HepG2 (cell line): ENCODE results near the gene ATRAID. TPM values are rescaled to one million over a fixed set of nuclear protein-coding genes. Genes with fewer than 3 reads are reported as not detected.

Experiments used
- AGO2 ChIP-seq: fragments of 200-400 bp; formaldehyde crosslinking; optimal IDR thresholded peaks from 2 replicates; pipeline ENCODE3; 2017; ENCODE audit warnings: mild to moderate bottlenecking, low read depth, low read length, moderate library complexity
- ERF ChIP-seq: IDR thresholded peaks from 2 replicates; pipeline ENCODE4 v1.6.1; 2018; ENCODE audit warnings: missing biosample characterization, missing genetic modification reagents
- FOXA3 ChIP-seq: IDR thresholded peaks from 2 replicates; pipeline ENCODE4 v1.6.1; 2016; ENCODE audit warnings: missing genetic modification reagents, missing compliant biosample characterization
- HES4 ChIP-seq: sonication (generic); formaldehyde crosslinking; IDR thresholded peaks from 2 replicates; pipeline ENCODE4 v1.9.0; 2021; ENCODE audit warnings: mild to moderate bottlenecking, missing genetic modification reagents, borderline replicate concordance
- HMGXB4 ChIP-seq, 2 experiments: sonication (generic) in 1 of 2; formaldehyde crosslinking in 1 of 2; IDR thresholded peaks; 2 replicates each; pipeline versions ENCODE4 v1.4.0 to v1.6.1; 2018 to 2020; ENCODE audit warnings: missing genetic modification reagents in 2 of 2, borderline replicate concordance in 1 of 2, low read depth in 1 of 2, mild to moderate bottlenecking in 1 of 2, missing biosample characterization in 1 of 2
- MAFK ChIP-seq, 2 experiments: IDR thresholded peaks in 1 of 2; conservative IDR thresholded peaks in 1 of 2; 2 replicates each; pipeline ENCODE4 v1.6.1; 2011; ENCODE audit warnings: improper control_type of control experiment in 2 of 2, low read length in 2 of 2
- MTA1 ChIP-seq: sonication (generic); formaldehyde crosslinking; IDR thresholded peaks from 2 replicates; pipeline ENCODE4 v1.4.0; 2020; ENCODE audit warnings: missing genetic modification reagents, mild to moderate bottlenecking, borderline replicate concordance
- NCOR1 ChIP-seq: fragments of 200-600 bp; sonication (generic); IDR thresholded peaks from 2 replicates; pipeline ENCODE4 v1.7.0; 2017; ENCODE audit warnings: antibody characterized with exemption, low read length, borderline replicate concordance
- NFRKB ChIP-seq: fragments of 450-650 bp; IDR thresholded peaks from 2 replicates; pipeline ENCODE4 v1.6.1; 2017
- NRL ChIP-seq: sonication (generic); formaldehyde crosslinking; IDR thresholded peaks from 2 replicates; pipeline ENCODE4 v1.5.0; 2020; ENCODE audit warnings: missing genetic modification reagents, mild to moderate bottlenecking, moderate library complexity, borderline replicate concordance
- POLR2AphosphoS5 ChIP-seq: IDR thresholded peaks from 2 replicates; pipeline ENCODE4 v1.6.1; 2012; ENCODE audit warnings: low read depth, low read length
- SAFB2 ChIP-seq: sonication (generic); formaldehyde crosslinking; IDR thresholded peaks from 2 replicates; pipeline ENCODE4 v1.5.1; 2020; ENCODE audit warnings: missing genetic modification reagents, low read depth, mild to moderate bottlenecking, borderline replicate concordance
- SP140L ChIP-seq: sonication (generic); formaldehyde crosslinking; IDR thresholded peaks from 2 replicates; pipeline ENCODE4 v1.4.0; 2020; ENCODE audit warnings: missing genetic modification reagents, borderline replicate concordance
- SRSF9 ChIP-seq: fragments of 200-400 bp; formaldehyde crosslinking; IDR thresholded peaks from 2 replicates; pipeline ENCODE4 v1.6.1; 2018; ENCODE audit warnings: borderline replicate concordance, mild to moderate bottlenecking, low read depth, low read length; ENCODE audit not compliant: insufficient read depth, poor library complexity, severe bottlenecking
- ZBTB1 ChIP-seq: sonication (generic); formaldehyde crosslinking; IDR thresholded peaks from 2 replicates; pipeline ENCODE4 v1.4.0; 2020; ENCODE audit warnings: missing genetic modification reagents, borderline replicate concordance
- ZNF207 ChIP-seq: fragments of 450-650 bp; IDR thresholded peaks from 2 replicates; pipeline ENCODE4 v1.6.1; 2016; ENCODE audit warnings: antibody characterized with exemption, borderline replicate concordance
- ZNF333 ChIP-seq: sonication (generic); formaldehyde crosslinking; IDR thresholded peaks from 2 replicates; pipeline ENCODE4 v1.4.0; 2020; ENCODE audit warnings: mild to moderate bottlenecking, missing genetic modification reagents, borderline replicate concordance
- ZNF407 ChIP-seq: sonication (generic); formaldehyde crosslinking; IDR thresholded peaks from one replicate; pipeline ENCODE4 v1.5.1; 2020; ENCODE audit warnings: mild to moderate bottlenecking, missing genetic modification reagents; ENCODE audit errors: not compliant biosample characterization
- ZNF619 ChIP-seq: sonication (generic); formaldehyde crosslinking; IDR thresholded peaks from 2 replicates; pipeline ENCODE4 v1.4.0; 2020; ENCODE audit warnings: mild to moderate bottlenecking, missing genetic modification reagents
- ZNF709 ChIP-seq: sonication (generic); formaldehyde crosslinking; IDR thresholded peaks from 2 replicates; pipeline ENCODE4 v1.5.0; 2020; ENCODE audit warnings: mild to moderate bottlenecking, missing genetic modification reagents
- polyA plus RNA-seq, 8 experiments: library from polyadenylated mRNA; depleted of rRNA in 3 of 8; stranded (reverse) in 7 of 8; unstranded in 1 of 8; fragments of >200 nt; fragmentation: Illumina TruSeq in 4 of 8; extraction: Trizol in 4 of 8; gene quantifications; 2 replicates each; pipeline versions ENCODE4 v1.2.1 to v1.2.3, GENCODE V29; 2011 to 2016; ENCODE audit warnings: low read depth in 4 of 8, missing spikeins in 1 of 8, mixed read lengths in 1 of 8; ENCODE audit not compliant: insufficient read depth in 1 of 8
- total RNA-seq, 5 experiments: library from RNA; depleted of rRNA; stranded (reverse); fragments of >200 nt; fragmentation: Illumina TruSeq; extraction: Trizol; gene quantifications; 2 replicates each; pipeline ENCODE4 v1.2.3, GENCODE V29; 2016; ENCODE audit warnings: low read depth in 1 of 5

ATRAID gene
- total and polyA plus RNA-seq, 2 of the 13 experiments (the other 11 are each of a cell fraction or from before 2014, with no cell fraction given), result 207 to 382 TPM

DNA sequence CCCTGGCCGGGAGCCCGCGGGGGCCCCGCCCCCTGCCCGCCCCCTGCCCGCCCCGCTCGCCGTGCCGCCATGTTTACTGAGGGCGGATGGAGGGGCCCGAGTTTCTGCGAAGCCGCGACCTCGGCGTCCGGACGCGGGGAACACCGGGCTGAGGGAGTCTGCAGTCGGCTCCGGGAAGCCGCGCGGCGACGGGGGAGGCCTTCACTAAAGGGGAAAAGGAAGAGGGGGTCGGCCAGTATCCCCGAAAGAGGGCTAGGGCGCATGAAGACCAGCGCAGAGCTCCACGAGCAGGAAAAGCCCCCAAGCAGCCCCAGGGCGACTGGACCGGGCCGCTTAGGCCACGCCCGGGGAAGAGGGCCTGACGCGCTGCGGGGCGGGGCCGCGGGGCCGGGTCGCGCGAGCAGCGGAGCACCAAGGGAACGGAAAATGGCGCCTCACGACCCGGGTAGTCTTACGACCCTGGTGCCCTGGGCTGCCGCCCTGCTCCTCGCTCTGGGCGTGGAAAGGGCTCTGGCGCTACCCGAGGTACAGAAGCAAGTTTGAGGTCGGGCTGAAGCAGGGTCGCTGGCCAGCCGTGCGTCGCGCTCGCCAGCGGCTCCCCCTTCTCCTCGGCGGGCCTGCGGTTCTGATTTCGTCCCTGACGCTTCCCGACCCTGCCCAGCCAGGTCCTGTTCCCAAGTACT lies at the start of gene ATRAID, which contains the start of gene SLC5A6 (continued):
- peak; percentile 69; the same call in 1 of the 2 replicates for TF ChIP-seq MTA1 (CRISPR knock-in tag)
- peak; percentile 96 for TF ChIP-seq HES4
- peak; percentile 27 for TF ChIP-seq SAFB2 (CRISPR knock-in tag)
- 0 out of 2 replicates have a peak, but pooled peaks have one; percentile 27 for TF ChIP-seq ZNF619
- peak; percentile 91 to 95 for TF ChIP-seq HMGXB4 (CRISPR knock-in tag; IDR thresholded peaks at IDR 0.05; ENCODE audit: borderline replicate concordance in 1 of 2, low read depth in 1 of 2)
- peak; percentile 57; the same call in 1 of the 2 replicates for TF ChIP-seq NCOR1
- TF ChIP-seq SRSF9, result no peak
- peak; percentile 87 for TF ChIP-seq POLR2AphosphoS5
- peak; percentile 84 for TF ChIP-seq AGO2
- TF ChIP-seq ZBTB1 (CRISPR knock-in tag), result no peak
- TF ChIP-seq SP140L (CRISPR knock-in tag), result no peak
- peak; percentile 91; the same call in 1 of the 2 replicates for TF ChIP-seq ZNF333 (CRISPR knock-in tag)
- peak; percentile 60; the same call in 1 of the 2 replicates for TF ChIP-seq ERF (CRISPR knock-in tag)
- TF ChIP-seq ZNF709 (CRISPR knock-in tag), result peak; percentile 87
- TF ChIP-seq MAFK (conservative IDR thresholded peaks at IDR 0.05 in 1 of 2, IDR thresholded peaks at IDR 0.05 in 1 of 2; ENCODE audit: low read length in 2 of 2), result no peak
- TF ChIP-seq ZNF407 (CRISPR knock-in tag), result no peak
- TF ChIP-seq NRL, result peak; percentile 96
- no peak; the same call in 1 of the 2 replicates for TF ChIP-seq NFRKB
- peak; percentile 22 for TF ChIP-seq FOXA3
- no peak for TF ChIP-seq ZNF207
